C4-2B (cell line): ENCODE measurements around the gene DNAH17.

Source experiments
- H3K27ac ChIP-seq: fragments of 450-650 bp; 2 replicates; pipeline ENCODE4 v1.5.1; 2017
- ZFX ChIP-seq: fragments of 450-650 bp; IDR thresholded peaks from 2 replicates; pipeline ENCODE4 v1.6.1; 2017
- TF ChIP-seq, protein P1 (sequence below): fragments of 450-650 bp; conservative IDR thresholded peaks from 2 replicates; pipeline ENCODE4 v1.5.1; 2017; ENCODE audit warnings: mild to moderate bottlenecking

DNAH17 gene

DNA sequence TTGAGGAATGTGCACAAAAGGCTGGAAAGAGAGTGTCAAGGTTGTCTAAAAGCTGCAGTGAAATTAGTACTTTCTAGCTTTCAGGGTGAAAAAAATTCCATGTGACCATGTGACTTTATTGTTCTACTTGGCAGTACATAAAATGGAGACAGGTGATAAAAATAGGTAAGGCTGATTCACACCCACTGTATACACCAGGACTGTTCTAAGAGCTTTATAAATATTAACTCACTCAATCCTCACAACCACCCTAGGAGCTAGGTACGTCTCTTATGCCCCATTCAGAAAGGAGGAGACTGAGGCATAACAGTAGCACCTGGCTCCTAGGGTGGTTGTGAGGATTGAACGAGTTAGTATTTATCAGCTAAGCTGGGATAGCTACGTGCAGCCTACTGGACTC is 28.2 kb upstream of the DNAH17 start:
- no peak overlapping the region for H3K27ac ChIP-seq

DNA sequence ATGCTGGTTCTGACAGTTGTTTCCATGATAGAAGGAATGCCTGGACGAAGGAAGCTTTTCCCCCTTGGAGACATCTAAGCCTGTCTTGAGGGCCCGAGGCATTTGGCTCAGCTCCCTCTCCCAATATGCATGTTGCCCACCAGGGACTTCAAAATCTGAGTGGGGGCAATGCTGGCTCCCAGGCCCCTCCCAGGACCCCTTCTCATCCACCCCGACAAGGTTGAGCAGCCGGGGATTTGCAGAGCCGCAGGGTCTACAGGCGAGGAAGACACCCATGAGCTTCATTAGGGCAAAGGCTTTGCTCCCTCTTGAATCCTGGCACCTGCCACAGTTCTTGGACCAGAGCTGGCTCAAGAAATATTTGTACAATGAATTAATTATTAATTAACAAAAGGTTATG is 25.1 kb upstream of the DNAH17 start:
- no peak overlapping the region for H3K27ac ChIP-seq
- TF ChIP-seq ZFX = no peak
- TF ChIP-seq, protein P1, sequence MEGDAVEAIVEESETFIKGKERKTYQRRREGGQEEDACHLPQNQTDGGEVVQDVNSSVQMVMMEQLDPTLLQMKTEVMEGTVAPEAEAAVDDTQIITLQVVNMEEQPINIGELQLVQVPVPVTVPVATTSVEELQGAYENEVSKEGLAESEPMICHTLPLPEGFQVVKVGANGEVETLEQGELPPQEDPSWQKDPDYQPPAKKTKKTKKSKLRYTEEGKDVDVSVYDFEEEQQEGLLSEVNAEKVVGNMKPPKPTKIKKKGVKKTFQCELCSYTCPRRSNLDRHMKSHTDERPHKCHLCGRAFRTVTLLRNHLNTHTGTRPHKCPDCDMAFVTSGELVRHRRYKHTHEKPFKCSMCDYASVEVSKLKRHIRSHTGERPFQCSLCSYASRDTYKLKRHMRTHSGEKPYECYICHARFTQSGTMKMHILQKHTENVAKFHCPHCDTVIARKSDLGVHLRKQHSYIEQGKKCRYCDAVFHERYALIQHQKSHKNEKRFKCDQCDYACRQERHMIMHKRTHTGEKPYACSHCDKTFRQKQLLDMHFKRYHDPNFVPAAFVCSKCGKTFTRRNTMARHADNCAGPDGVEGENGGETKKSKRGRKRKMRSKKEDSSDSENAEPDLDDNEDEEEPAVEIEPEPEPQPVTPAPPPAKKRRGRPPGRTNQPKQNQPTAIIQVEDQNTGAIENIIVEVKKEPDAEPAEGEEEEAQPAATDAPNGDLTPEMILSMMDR = no peak

More for the DNA sequence above, 28.2 kb upstream of the DNAH17 start:
- TF ChIP-seq, protein P1 = no peak
- no peak for TF ChIP-seq ZFX

DNA sequence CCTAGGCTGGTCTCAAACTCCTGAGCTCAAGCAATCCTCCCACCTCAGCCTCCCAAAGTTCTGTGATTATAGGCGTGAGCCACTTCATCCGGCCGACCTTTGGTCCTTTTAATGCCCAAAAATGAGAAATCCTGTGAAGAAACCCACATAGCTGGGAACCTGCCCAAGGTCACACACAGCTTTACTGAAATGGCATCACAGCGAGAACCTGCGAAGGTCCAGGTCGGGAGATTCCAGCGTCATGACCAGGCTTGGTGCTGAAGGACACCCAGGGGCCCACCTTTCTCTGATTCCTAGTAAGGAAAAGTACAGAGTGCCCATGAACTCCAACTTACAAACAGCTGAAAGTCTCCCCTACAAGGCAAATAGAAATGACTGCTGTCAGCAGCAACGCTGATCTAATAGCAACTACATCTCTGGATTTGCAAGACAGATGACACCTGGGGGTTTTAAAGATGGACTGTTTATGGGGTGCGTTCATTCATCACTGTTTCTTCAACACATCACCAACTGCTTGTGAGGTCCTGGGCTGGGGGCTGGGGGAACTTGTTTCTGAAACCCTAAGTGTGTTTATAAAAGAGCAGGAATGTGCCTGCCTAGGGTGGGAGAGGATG is 24.5 kb upstream of the DNAH17 start:
- no peak overlapping the region for H3K27ac ChIP-seq
- TF ChIP-seq, protein P1 = no peak
- no peak for TF ChIP-seq ZFX

DNA sequence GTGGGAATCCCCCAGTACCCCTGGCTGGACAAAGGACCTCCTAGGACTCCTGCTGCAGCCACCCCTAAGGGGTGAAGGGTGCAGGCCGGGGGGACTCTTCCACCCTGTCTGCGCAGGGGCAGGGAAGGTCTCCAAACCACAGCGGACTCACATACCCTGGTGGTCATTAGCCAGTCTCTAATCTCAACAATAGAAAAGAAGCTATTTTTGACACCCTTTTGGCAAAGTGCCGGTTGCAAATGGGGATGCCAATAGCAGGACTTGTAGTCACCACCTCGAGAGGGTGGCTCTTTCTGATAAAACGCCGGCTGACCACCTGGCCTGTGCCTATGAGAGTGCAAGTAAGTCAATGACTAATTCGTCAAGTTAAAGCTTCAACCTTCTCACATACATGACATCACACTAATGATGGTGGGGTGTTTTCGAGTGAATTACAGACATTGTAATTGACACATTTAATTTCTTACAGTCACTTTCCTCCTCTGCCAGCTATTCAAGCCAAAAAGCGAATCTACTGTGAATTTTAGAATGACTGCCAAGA is 23.1 kb upstream of the DNAH17 start:
- TF ChIP-seq ZFX = no peak
- TF ChIP-seq, protein P1 = no peak
- H3K27ac ChIP-seq = no peak overlapping the region

DNA sequence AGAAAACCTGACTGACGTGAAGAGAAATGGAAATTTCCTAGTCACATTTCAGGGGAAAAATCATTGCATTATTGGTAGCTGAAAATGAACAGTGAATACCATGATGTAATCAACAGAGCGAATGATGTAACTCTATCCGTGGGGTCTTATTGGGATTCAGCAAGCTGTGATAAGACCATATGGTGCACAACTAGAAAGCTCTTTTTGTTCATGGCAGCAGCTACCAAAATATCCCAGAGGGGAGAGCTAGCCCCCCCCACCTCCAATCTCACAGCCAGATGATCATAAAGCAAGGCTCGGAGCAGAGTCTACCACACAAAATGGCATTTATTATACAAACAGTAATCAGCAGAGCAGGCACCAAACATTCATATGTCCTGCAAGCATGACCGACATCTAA is 22.2 kb upstream of the DNAH17 start:
- no peak overlapping the region for H3K27ac ChIP-seq
- TF ChIP-seq, protein P1 = no peak
- TF ChIP-seq ZFX = no peak

DNA sequence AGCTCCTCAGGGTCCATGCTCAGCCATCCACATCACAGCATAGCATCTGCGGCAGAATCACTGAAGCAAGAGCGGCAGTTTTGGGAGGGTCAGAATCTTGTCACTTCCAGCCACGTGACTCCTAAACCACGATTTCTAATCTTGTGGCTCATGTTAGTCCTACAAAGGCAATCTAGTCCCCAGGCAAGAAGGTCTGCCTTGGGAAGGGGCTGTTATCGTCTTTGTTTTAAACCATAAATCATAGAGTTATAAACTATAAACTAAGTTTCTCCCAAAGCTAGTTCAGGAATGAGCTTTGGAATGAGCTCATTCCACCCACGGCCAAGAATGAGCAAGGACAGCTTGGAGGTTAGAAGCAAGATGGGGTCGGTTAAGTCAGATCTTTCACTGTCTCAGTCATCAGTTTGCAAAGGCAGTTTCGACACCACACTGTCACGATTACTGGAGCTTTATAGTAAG is 20.8 kb upstream of the DNAH17 start:
- TF ChIP-seq, protein P1 = no peak
- TF ChIP-seq ZFX = no peak
- no peak overlapping the region for H3K27ac ChIP-seq

DNA sequence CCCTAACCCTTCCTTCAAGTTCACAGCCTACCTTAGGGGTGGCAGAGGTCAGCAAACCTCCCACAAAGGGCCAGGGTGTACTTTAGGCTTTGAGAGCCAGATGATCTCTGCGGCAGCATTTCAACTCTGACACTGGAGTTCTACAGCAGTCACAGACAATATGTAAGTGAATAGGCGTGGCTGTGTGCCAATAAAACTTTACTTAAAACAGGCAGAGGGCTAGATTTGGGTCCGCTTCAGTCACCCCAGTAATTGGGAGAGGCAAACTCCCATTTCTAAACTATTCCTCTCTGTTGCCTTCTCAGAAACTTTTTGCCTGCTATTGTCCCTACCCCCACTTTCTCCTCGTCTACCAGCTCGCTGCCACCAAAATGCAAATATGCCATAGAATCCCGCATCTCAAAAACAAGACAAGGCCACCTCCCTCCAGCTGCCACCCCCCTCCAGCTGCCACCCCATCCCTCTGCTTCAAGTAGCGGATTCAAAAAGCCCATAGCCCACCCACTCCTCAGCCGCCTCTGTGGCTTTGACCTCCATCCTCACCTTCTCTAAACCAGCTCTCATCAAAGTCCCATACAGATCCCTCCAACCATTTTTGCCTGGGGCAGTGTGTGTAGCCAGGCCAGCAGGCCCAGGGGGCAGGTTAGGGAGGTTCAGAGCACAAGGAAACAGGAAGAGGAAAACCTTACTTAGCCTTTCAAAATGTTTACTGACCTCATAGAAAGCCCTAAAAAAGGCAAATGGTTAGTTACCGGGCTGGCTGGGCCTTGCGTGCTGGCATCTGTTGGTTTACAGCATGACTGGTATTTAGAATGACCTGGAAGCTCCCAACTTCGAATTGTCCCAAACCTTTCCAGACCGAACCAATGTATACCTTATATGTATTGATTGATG is 19.9 kb upstream of the DNAH17 start:
- H3K27ac ChIP-seq = no peak overlapping the region
- no peak for TF ChIP-seq ZFX
- TF ChIP-seq, protein P1 = no peak
